Gastrocnemius medialis (tissue), 4 donors: ENCODE measurements around the gene RNF212B. TPM values are rescaled to one million over a fixed set of nuclear protein-coding genes. Genes with fewer than 3 reads are reported as not detected.
"Not testable (repeated sequence)": the region's sequence is repeated elsewhere in the genome, so short reads cannot be mapped to it uniquely, and the experiment has no call there.

Source experiments
- ATAC-seq, 2 donors: fragments of 150-250 bp; one replicate each; pipeline ENCODE4 v1.9.1; 2016
- DNase-seq, 2 donors: peaks; one replicate each; pipeline ENCODE4 v3.0.0-alpha.2; 2019
- H3K27ac ChIP-seq, 4 donors: fragments of 200-600 bp; sonication (generic); 1 replicate in 1 of 4; 2 replicates in 3 of 4; pipeline ENCODE4 v1.5.1; 2016 to 2018; ENCODE audit warnings: mild to moderate bottlenecking in 2 of 4, moderate library complexity in 1 of 4
- H3K27me3 ChIP-seq, 3 donors: fragments of 200-600 bp; sonication (generic) in 2 of 3; 1 replicate in 1 of 3; 2 replicates in 2 of 3; pipeline versions ENCODE4 v1.5.1 to v1.6.0; 2016 to 2019; ENCODE audit warnings: mild to moderate bottlenecking in 1 of 3, moderate library complexity in 1 of 3
- H3K36me3 ChIP-seq, 2 donors: fragments of 200-600 bp; sonication (generic) in 1 of 2; one replicate each; pipeline ENCODE4 v1.5.1; 2017 to 2018
- H3K4me1 ChIP-seq, 2 donors: fragments of 200-600 bp; sonication (generic) in 1 of 2; one replicate each; pipeline ENCODE4 v1.5.1; 2016 to 2017; ENCODE audit warnings: mild to moderate bottlenecking in 2 of 2
- H3K4me3 ChIP-seq, 4 donors: fragments of 200-600 bp; sonication (generic) in 3 of 4; 1 replicate in 1 of 4; 2 replicates in 3 of 4; pipeline ENCODE4 v1.5.1; 2016 to 2019; ENCODE audit warnings: mild to moderate bottlenecking in 2 of 4
- H3K9me3 ChIP-seq, 3 donors: fragments of 200-600 bp; sonication (generic) in 2 of 3; 1 replicate in 1 of 3; 2 replicates in 2 of 3; pipeline ENCODE4 v1.5.1; 2016 to 2019
- POLR2A ChIP-seq, 2 donors: fragments of 450-650 bp; IDR thresholded peaks; one replicate each; pipeline ENCODE4 v1.6.1; 2017; ENCODE audit warnings: antibody characterized with exemption in 2 of 2, mild to moderate bottlenecking in 2 of 2, moderate library complexity in 2 of 2
- in situ Hi-C, 4 donors: fragments of 200-750 bp; cut with MboI; loops; one replicate each; pipeline versions ENCODE4 v1.15.0 to v1.8.0; 2017; ENCODE audit warnings: low sequenced_read_pairs in 4 of 4
- intact Hi-C: fragments of 100-400 bp; cut with DNase I; formaldehyde crosslinking; loops from one replicate; pipeline ENCODE4 v1.15.1; 2023; ENCODE audit warnings: low total_unique reads
- total RNA-seq, 4 donors: library from RNA; depleted of rRNA; stranded (reverse); fragments of >200 nt; gene quantifications; one replicate each; pipeline versions ENCODE4 v1.1.0 to v1.2.3, GENCODE V29; 2016
- TF ChIP-seq, protein P1 (sequence below), 5 experiments: fragments of 450-650 bp in 3 of 5; fragments of 200-600 bp in 2 of 5; sonication (generic) in 2 of 5; IDR thresholded peaks in 4 of 5; conservative IDR thresholded peaks in 1 of 5; 1 replicate in 4 of 5; 2 replicates in 1 of 5; pipeline ENCODE4 v1.5.1; 2016 to 2019; ENCODE audit warnings: antibody characterized with exemption in 5 of 5, mild to moderate bottlenecking in 3 of 5, moderate library complexity in 3 of 5

RNF212B gene
- total RNA-seq, 4 donors from 2014 or later = not detected

DNA sequence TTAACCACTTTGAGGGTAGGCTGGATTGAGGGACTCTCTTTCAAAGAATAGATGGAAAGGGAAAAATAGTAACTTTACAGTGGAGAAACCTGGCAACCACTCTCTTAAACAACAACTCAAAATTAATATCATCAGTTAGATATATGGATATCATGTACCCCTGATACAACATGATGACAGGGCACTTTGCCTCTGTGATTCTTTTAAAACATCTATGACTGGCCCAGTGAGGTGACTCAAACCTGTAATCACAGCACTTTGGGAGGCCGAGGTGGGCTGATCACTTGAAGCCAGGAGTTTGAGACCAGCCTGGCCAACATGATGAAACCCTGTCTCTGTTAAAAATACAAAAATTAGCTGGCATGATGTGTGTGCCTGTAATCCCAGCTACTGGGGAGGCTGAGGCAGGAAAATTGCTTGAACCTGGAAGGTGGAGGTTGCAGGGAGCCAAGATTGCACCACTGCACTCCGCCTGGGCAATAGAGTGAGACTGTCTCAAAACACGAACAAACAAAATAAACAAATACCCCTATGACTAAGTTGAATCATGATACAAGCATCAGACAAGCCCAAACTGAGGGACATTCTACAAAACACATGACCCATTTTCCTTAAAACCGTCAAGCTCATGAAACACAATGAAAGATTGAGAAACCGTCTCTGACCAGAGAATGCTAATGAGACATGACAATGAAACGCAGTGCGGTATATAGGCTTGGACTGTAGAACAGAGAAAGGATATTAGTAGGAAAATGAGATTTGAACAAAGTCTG, 27.9 kb upstream of the RNF212B start:
- no peak for TF ChIP-seq POLR2A (IDR thresholded peaks at IDR 0.05)
- TF ChIP-seq, protein P1, sequence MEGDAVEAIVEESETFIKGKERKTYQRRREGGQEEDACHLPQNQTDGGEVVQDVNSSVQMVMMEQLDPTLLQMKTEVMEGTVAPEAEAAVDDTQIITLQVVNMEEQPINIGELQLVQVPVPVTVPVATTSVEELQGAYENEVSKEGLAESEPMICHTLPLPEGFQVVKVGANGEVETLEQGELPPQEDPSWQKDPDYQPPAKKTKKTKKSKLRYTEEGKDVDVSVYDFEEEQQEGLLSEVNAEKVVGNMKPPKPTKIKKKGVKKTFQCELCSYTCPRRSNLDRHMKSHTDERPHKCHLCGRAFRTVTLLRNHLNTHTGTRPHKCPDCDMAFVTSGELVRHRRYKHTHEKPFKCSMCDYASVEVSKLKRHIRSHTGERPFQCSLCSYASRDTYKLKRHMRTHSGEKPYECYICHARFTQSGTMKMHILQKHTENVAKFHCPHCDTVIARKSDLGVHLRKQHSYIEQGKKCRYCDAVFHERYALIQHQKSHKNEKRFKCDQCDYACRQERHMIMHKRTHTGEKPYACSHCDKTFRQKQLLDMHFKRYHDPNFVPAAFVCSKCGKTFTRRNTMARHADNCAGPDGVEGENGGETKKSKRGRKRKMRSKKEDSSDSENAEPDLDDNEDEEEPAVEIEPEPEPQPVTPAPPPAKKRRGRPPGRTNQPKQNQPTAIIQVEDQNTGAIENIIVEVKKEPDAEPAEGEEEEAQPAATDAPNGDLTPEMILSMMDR (IDR thresholded peaks at IDR 0.05 in 4 of 5, conservative IDR thresholded peaks at IDR 0.05 in 1 of 5) = no peak
- H3K9me3 ChIP-seq = no peaks in the 10 kb centered on the region
- no peak overlapping the region for H3K4me3 ChIP-seq
- DNase-seq (no peak), ATAC-seq (no peak)
- no peaks in the 10 kb centered on the region for H3K36me3 ChIP-seq
- no peaks in the 10 kb centered on the region for H3K4me1 ChIP-seq
- no peaks in the 10 kb centered on the region for H3K27me3 ChIP-seq
- intact Hi-C loops (no loop called here), in situ Hi-C loops (no loop called here)
- H3K27ac ChIP-seq = no peak overlapping the region

DNA sequence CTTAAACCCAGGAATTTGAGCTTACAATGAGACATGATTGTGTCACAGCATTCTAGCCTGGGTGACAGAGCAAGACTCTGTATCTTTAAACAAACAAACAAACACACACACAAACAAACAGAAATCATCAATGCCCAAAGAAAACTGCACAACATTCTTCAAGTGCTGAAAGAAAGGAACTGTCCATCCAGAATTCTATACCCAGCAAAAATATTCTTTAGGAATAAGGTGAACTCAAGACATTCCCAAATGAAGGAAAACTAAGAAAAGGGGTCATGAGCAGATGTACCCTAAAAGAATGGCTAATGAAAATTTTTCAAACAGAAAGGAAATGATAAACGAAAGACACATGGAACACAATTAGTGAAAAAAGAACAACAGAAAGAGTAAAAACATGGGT, 22.3 kb upstream of the RNF212B start:
- no peaks in the 10 kb centered on the region for H3K36me3 ChIP-seq
- no peaks in the 10 kb centered on the region for H3K9me3 ChIP-seq
- no peak for DNase-seq
- TF ChIP-seq, protein P1 (IDR thresholded peaks at IDR 0.05 in 4 of 5, conservative IDR thresholded peaks at IDR 0.05 in 1 of 5) = no peak
- no peak for TF ChIP-seq POLR2A (IDR thresholded peaks at IDR 0.05)
- in situ Hi-C loops = no loop called here
- intact Hi-C loops = no loop called here
- no peak overlapping the region for H3K27ac ChIP-seq
- ATAC-seq = no peak
- H3K27me3 ChIP-seq = no peaks in the 10 kb centered on the region
- no peaks in the 10 kb centered on the region for H3K4me1 ChIP-seq
- H3K4me3 ChIP-seq = no peak overlapping the region

DNA sequence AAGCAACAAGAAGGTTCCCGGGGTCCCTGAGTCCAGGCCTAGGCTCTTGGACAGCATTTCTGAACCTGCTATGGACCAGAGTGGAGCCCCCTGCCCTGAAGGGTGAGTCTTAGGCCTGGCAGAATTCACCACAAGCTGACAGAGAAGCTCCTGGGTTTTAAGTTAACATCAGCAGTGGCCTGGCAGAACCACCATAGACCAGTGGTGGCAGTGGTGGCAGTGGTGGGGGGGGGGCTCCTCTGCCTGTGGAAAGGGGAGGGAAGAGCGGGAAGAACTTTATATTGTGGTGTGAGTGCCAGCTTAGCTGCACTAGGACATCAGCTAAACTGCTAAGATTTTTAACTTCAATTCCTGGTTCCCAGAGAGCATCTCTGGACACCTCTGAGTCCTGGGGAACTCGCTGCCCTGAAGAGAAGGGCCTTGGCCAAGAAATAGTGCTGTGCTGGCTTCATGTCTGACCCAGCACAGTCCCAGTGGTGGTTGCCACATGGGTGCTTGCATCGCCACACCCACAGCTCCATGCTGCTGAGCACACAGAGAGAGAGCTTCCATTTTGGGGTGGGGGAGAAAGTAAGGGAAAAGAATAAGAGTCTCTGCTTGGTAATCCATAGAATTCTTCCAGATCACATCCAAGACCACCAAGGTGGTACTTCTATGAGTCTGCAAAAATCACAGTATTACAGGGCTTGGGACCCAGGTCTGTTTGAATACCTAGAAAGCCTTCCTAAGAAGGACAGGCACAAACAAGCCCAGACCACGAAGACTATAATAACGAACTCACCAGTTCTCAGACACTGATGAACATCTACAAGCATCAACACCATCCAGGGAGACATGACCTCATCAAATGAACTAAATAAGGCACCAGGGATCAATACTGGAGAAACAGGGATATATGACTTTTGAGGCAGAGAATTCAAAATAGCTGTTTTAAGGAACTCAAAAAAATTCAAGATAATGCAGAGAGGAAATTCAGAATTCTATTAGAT, 20.4 kb upstream of the RNF212B start:
- in situ Hi-C loops = no loop called here
- ATAC-seq (no peak), DNase-seq (no peak)
- H3K36me3 ChIP-seq = no peaks in the 10 kb centered on the region
- no peak overlapping the region for H3K27ac ChIP-seq
- H3K4me3 ChIP-seq = no peak overlapping the region
- H3K27me3 ChIP-seq = no peaks in the 10 kb centered on the region
- TF ChIP-seq, protein P1 (IDR thresholded peaks at IDR 0.05 in 4 of 5, conservative IDR thresholded peaks at IDR 0.05 in 1 of 5) = no peak
- TF ChIP-seq POLR2A (IDR thresholded peaks at IDR 0.05) = no peak
- H3K9me3 ChIP-seq = no peaks in the 10 kb centered on the region
- H3K4me1 ChIP-seq = no peaks in the 10 kb centered on the region
- intact Hi-C loops = no loop called here

DNA sequence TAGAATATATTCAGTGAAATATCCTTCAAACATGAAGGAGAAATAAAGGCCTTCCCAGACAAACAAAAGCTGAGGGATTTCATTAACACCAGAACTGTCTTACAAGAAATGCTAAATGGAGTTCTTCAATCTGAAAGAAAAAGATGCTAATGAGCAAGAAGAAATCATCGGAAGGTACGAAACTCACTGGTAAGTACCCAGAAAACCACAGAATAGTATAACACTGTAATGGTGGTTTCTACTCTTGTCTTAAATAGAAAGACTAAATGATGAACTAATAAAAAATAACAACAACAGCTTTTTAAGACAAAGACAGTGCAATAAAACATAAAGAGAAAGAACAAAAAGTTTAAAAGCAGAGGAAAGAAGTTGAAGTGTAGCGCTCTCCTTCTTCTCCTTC, 18.7 kb upstream of the RNF212B start:
- H3K4me3 ChIP-seq = no peak overlapping the region
- TF ChIP-seq, protein P1 (IDR thresholded peaks at IDR 0.05 in 4 of 5, conservative IDR thresholded peaks at IDR 0.05 in 1 of 5) = no peak
- TF ChIP-seq POLR2A (IDR thresholded peaks at IDR 0.05) = no peak
- intact Hi-C loops = no loop called here

DNA sequence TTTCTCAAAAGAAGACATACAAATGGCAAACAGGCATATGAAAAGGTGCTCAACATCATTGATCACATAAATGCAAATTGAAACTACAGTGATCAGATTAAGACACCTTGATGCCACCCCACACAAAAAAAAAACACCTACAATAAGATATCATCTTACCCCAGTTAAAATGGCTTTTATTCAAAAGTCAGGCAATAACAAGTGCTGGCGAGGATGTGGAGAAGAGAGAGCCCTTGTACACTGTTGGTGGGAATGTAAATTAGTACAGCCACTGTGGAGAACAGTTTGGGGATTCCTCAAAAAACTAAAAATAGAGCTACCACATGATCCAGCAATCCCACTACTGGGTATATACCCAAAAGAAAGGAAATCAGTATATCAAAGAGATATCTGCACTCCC, 12.8 kb upstream of the RNF212B start:
- DNase-seq, in situ Hi-C loops, H3K36me3 ChIP-seq, H3K4me3 ChIP-seq, H3K27me3 ChIP-seq, intact Hi-C loops, H3K9me3 ChIP-seq, H3K27ac ChIP-seq, ATAC-seq, H3K4me1 ChIP-seq: not testable (repeated sequence)

More for the DNA sequence above, 18.7 kb upstream of the RNF212B start:
- H3K27me3 ChIP-seq = peaks cover 0 to 1% (median 0%) of the 10 kb centered on the region in 3 donors
- H3K9me3 ChIP-seq = no peaks in the 10 kb centered on the region
- in situ Hi-C loops = no loop called here
- no peaks in the 10 kb centered on the region for H3K36me3 ChIP-seq
- H3K4me1 ChIP-seq = no peaks in the 10 kb centered on the region
- H3K27ac ChIP-seq = no peak overlapping the region
- no peak for DNase-seq
- ATAC-seq = no peak
